Neural cell (in vitro differentiated cells): ENCODE data around the gene SYTL5. TPM values are rescaled to one million over a fixed set of nuclear protein-coding genes. Genes with fewer than 3 reads are reported as not detected.

ENCODE experiments used
- H2AFZ ChIP-seq: fragments of 200-600, 300-800 bp; sonication (generic), shearing (Covaris generic); 2 replicates; pipeline ENCODE4 v1.6.0; 2014; ENCODE audit warnings: low read depth, mild to moderate bottlenecking, antibody characterized with exemption, low read length, moderate library complexity
- H3F3A ChIP-seq: fragments of 200-600 bp; shearing (Covaris generic); 2 replicates; pipeline ENCODE4 v1.6.1; 2016; ENCODE audit warnings: mild to moderate bottlenecking, moderate library complexity, mixed read lengths, antibody characterized with exemption, low read length; ENCODE audit not compliant: insufficient read depth, poor library complexity, severe bottlenecking
- H3K27ac ChIP-seq: fragments of 200-600, 300-800 bp; sonication (generic), shearing (Covaris generic); 2 replicates; pipeline ENCODE4 v1.5.1; 2014; ENCODE audit warnings: mild to moderate bottlenecking, low read length, moderate library complexity
- H3K27me3 ChIP-seq: fragments of 300-800, 200-600 bp; sonication (generic), shearing (Covaris generic); 2 replicates; pipeline ENCODE4 v1.6.0; 2014; ENCODE audit warnings: mild to moderate bottlenecking, low read depth, low read length, moderate library complexity; ENCODE audit not compliant: insufficient read depth
- H3K36me3 ChIP-seq: fragments of 300-800, 200-600 bp; sonication (generic), shearing (Covaris generic); 2 replicates; pipeline ENCODE4 v1.5.1; 2014; ENCODE audit warnings: mild to moderate bottlenecking, antibody characterized with exemption, low read length, moderate library complexity; ENCODE audit not compliant: insufficient read depth
- H3K4me2 ChIP-seq: fragments of 300-800, 200-600 bp; sonication (generic), shearing (Covaris generic); 2 replicates; pipeline ENCODE4 v1.6.0; 2014; ENCODE audit warnings: mild to moderate bottlenecking, low read length
- H3K4me3 ChIP-seq: fragments of 300-800, 200-600 bp; sonication (generic), shearing (Covaris generic); 2 replicates; pipeline ENCODE4 v1.5.1; 2014; ENCODE audit warnings: mild to moderate bottlenecking, low read length, moderate library complexity
- H3K79me2 ChIP-seq: fragments of 200-600 bp; shearing (Covaris generic); replicated peaks from 2 replicates; pipeline ENCODE4 v1.6.0; 2014; ENCODE audit warnings: mild to moderate bottlenecking, low read length, moderate library complexity; ENCODE audit not compliant: insufficient read depth
- H3K9ac ChIP-seq: fragments of 300-800, 200-600 bp; sonication (generic), shearing (Covaris generic); 2 replicates; pipeline ENCODE4 v1.6.1; 2016; ENCODE audit warnings: mild to moderate bottlenecking, low read length, mixed read lengths
- H3K9me2 ChIP-seq: fragments of 200-600 bp; shearing (Covaris generic); 2 replicates; pipeline ENCODE4 v1.6.1; 2016; ENCODE audit warnings: mild to moderate bottlenecking, low read length, mixed read lengths; ENCODE audit not compliant: insufficient read depth
- H3K9me3 ChIP-seq: fragments of 200-600, 300-800 bp; sonication (generic), shearing (Covaris generic); 2 replicates; pipeline ENCODE4 v1.6.1; 2016; ENCODE audit warnings: mild to moderate bottlenecking, mixed run types, low read length, moderate library complexity, mixed read lengths
- H4K20me1 ChIP-seq: fragments of 200-600 bp; shearing (Covaris generic); 2 replicates; pipeline ENCODE4 v1.6.1; 2016; ENCODE audit warnings: mild to moderate bottlenecking, mixed run types; ENCODE audit not compliant: insufficient read depth
- CTCF ChIP-seq: fragments of 450-650 bp; IDR thresholded peaks from 2 replicates; pipeline ENCODE4 v1.5.1; 2014; ENCODE audit warnings: antibody characterized with exemption, mild to moderate bottlenecking, moderate library complexity; ENCODE audit not compliant: poor library complexity, severe bottlenecking
- EP300 ChIP-seq: fragments of 450-650 bp; conservative IDR thresholded peaks from 2 replicates; pipeline ENCODE4 v1.6.1; 2014; ENCODE audit warnings: antibody characterized with exemption, mild to moderate bottlenecking, moderate library complexity; ENCODE audit not compliant: poor library complexity, severe bottlenecking
- EZH2 ChIP-seq: fragments of 200-600, 300-800 bp; shearing (Covaris generic), sonication (generic); IDR thresholded peaks from 2 replicates; pipeline ENCODE4 v1.6.1; 2014; ENCODE audit warnings: antibody characterized with exemption, low read length, borderline replicate concordance, mild to moderate bottlenecking; ENCODE audit not compliant: insufficient read depth, poor library complexity, severe bottlenecking
- MXI1 ChIP-seq: fragments of 450-650 bp; conservative IDR thresholded peaks from 2 replicates; pipeline ENCODE4 v1.6.1; 2014; ENCODE audit warnings: antibody characterized with exemption, mild to moderate bottlenecking; ENCODE audit not compliant: poor library complexity, severe bottlenecking
- POLR2AphosphoS5 ChIP-seq: IDR thresholded peaks from 2 replicates; pipeline ENCODE4 v1.6.1; 2012
- RAD21 ChIP-seq: fragments of 450-650 bp; conservative IDR thresholded peaks from 2 replicates; pipeline ENCODE4 v1.6.1; 2014; ENCODE audit warnings: antibody characterized with exemption, mild to moderate bottlenecking, moderate library complexity
- REST ChIP-seq: IDR thresholded peaks from 2 replicates; pipeline ENCODE4 v1.6.1; 2012; ENCODE audit warnings: borderline replicate concordance
- SMC3 ChIP-seq: fragments of 450-650 bp; conservative IDR thresholded peaks from 2 replicates; pipeline ENCODE4 v1.6.1; 2014; ENCODE audit warnings: antibody characterized with exemption, mild to moderate bottlenecking, moderate library complexity; ENCODE audit not compliant: poor library complexity
- TAF1 ChIP-seq: IDR thresholded peaks from 2 replicates; pipeline ENCODE4 v1.6.1; 2012; ENCODE audit warnings: low read depth
- polyA plus RNA-seq: library from polyadenylated mRNA; depleted of rRNA; stranded (reverse); fragments of >200 nt; gene quantifications from 2 replicates; pipeline ENCODE4 v1.2.3, GENCODE V29; 2014

SYTL5 gene
- polyA plus RNA-seq, 1 donor from 2014 or later = 1.0 TPM

GRCh38 chrX:38129366-38129765 lies 123.0 kb downstream of the SYTL5 start:
- TF ChIP-seq SMC3 = no peak
- no peaks in the 10 kb centered on the region for H3K9me3 ChIP-seq

GRCh38 chrX:38138157-38138891 lies 132.0 kb downstream of the SYTL5 start:
- Histone ChIP-seq H3K27ac (no peak overlapping the region), H3K27me3 (no peaks in the 10 kb centered on the region), H2AFZ (no peak overlapping the region), H3K9me2 (no peaks in the 10 kb centered on the region), H4K20me1 (no peaks in the 10 kb centered on the region), H3K79me2 (no peaks in the 10 kb centered on the region), H3K36me3 (no peaks in the 10 kb centered on the region), H3K9ac (no peak overlapping the region), H3F3A (no peaks in the 10 kb centered on the region), H3K4me2 (no peak overlapping the region), H3K9me3 (no peaks in the 10 kb centered on the region), H3K4me3 (no peak overlapping the region)
- no peak for TF ChIP-seq TAF1
- TF ChIP-seq EZH2 = no peak
- TF ChIP-seq REST = no peak
- TF ChIP-seq RAD21 = no peak
- TF ChIP-seq EP300 = no peak
- TF ChIP-seq MXI1 = no peak
- TF ChIP-seq CTCF = no peak
- no peak for TF ChIP-seq POLR2AphosphoS5

More at GRCh38 chrX:38129366-38129765, 123.0 kb downstream of the SYTL5 start:
- Histone ChIP-seq H3F3A (no peaks in the 10 kb centered on the region), H3K4me3 (no peak overlapping the region), H3K79me2 (no peaks in the 10 kb centered on the region), H3K4me2 (no peak overlapping the region), H3K36me3 (no peaks in the 10 kb centered on the region), H3K9me2 (no peaks in the 10 kb centered on the region), H4K20me1 (no peaks in the 10 kb centered on the region), H3K9ac (no peak overlapping the region), H3K27ac (no peak overlapping the region), H3K27me3 (no peaks in the 10 kb centered on the region), H2AFZ (no peak overlapping the region)
